ENCODE measurements around the gene CREG2. TPM values are rescaled to one million over a fixed set of nuclear protein-coding genes. Genes with fewer than 3 reads are reported as not detected.

Gene CREG2
- total RNA-seq, 1 experiment from 2014 or later = 0.21 TPM

DNA sequence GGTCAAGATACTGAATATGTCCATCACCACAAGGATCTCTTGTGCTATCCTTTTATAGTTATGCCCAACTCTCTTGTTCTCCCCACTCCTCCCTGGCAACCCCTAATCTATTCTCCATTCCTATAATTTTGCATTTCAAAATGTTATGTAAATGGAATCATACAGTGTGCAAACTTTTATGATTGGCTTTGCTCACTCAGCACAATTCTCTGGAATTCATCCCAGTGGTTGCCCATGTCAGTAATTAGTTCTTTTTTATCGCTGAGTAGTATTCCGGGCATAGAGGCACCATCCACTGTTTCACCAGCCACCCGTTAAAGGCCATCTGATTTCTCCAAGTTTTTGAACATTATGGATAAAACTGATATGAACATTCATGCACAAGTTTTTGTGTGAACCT, 40.4 kb downstream of the CREG2 start:
- CTCF ChIA-PET = no interaction called here
- in situ Hi-C loops (cut with HindIII; ENCODE audit: low pct_unique_long_range_greater_than_20kb, low sequenced_read_pairs) = no loop called here
- Histone ChIP-seq H3K4me3 (ENCODE audit: low read depth in 2 of 2, low read length in 2 of 2) (no peak overlapping the region), H3K36me3 (ENCODE audit: control insufficient read depth, insufficient read depth, low read length) (no peaks in the 10 kb centered on the region), H3K27ac (ENCODE audit: low read length) (no peak overlapping the region), H3K4me1 (ENCODE audit: control insufficient read depth, insufficient read depth, low read length) (no peaks in the 10 kb centered on the region), H3K27me3 (ENCODE audit: control insufficient read depth, insufficient read depth, low read length) (no peaks in the 10 kb centered on the region), H3K9me3 (ENCODE audit: control insufficient read depth, insufficient read depth, low read depth, low read length) (no peaks in the 10 kb centered on the region)
- POLR2A ChIA-PET = no interaction called here
- TF ChIP-seq REST (IDR thresholded peaks at IDR 0.05; ENCODE audit: insufficient read depth in 1 of 2, low read depth in 2 of 2, low read length in 1 of 2) (no peak), SIN3A (IDR thresholded peaks at IDR 0.05; ENCODE audit: borderline replicate concordance, insufficient read depth, low read depth, low read length) (no peak), POLR2AphosphoS5 (IDR thresholded peaks at IDR 0.05; ENCODE audit: low read depth, low read length) (no peak), TCF7L2 (IDR thresholded peaks at IDR 0.05; ENCODE audit: low read depth, low read length) (no peak)
- TF ChIP-seq, protein P1, sequence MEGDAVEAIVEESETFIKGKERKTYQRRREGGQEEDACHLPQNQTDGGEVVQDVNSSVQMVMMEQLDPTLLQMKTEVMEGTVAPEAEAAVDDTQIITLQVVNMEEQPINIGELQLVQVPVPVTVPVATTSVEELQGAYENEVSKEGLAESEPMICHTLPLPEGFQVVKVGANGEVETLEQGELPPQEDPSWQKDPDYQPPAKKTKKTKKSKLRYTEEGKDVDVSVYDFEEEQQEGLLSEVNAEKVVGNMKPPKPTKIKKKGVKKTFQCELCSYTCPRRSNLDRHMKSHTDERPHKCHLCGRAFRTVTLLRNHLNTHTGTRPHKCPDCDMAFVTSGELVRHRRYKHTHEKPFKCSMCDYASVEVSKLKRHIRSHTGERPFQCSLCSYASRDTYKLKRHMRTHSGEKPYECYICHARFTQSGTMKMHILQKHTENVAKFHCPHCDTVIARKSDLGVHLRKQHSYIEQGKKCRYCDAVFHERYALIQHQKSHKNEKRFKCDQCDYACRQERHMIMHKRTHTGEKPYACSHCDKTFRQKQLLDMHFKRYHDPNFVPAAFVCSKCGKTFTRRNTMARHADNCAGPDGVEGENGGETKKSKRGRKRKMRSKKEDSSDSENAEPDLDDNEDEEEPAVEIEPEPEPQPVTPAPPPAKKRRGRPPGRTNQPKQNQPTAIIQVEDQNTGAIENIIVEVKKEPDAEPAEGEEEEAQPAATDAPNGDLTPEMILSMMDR (IDR thresholded peaks at IDR 0.05) = no peak
- DNase-seq (ENCODE audit: low read depth, low spot score) (no peak), ATAC-seq (no peak)
- no TSS peak for BruUV-seq (replicated peaks)
- intact Hi-C loops (cut with micrococcal nuclease; ENCODE audit: unreplicated experiment) = loop anchor here (5.0 kb wide), 1 partner anchor 40 kb away; the partner anchor contains the start of gene CREG2

GRCh38 chr2:101344137-101344536, 43.2 kb downstream of the CREG2 start:
- TF ChIP-seq POLR2AphosphoS5 (IDR thresholded peaks at IDR 0.05; ENCODE audit: low read depth, low read length) = no peak
- no peak for TF ChIP-seq REST (IDR thresholded peaks at IDR 0.05; ENCODE audit: insufficient read depth in 1 of 2, low read depth in 2 of 2, low read length in 1 of 2)
- TF ChIP-seq, protein P1 (IDR thresholded peaks at IDR 0.05) = no peak
- no peak for TF ChIP-seq SIN3A (IDR thresholded peaks at IDR 0.05; ENCODE audit: borderline replicate concordance, insufficient read depth, low read depth, low read length)
- TF ChIP-seq TCF7L2 (IDR thresholded peaks at IDR 0.05; ENCODE audit: low read depth, low read length) = no peak
- ChIA-PET POLR2A (no interaction called here), CTCF (no interaction called here)
- intact Hi-C loops (cut with micrococcal nuclease; ENCODE audit: unreplicated experiment) (no loop called here), in situ Hi-C loops (cut with HindIII; ENCODE audit: low pct_unique_long_range_greater_than_20kb, low sequenced_read_pairs) (no loop called here)
- no peak for ATAC-seq
- BruUV-seq (replicated peaks) = no TSS peak
- H3K27me3 ChIP-seq (ENCODE audit: control insufficient read depth, insufficient read depth, low read length) = no peaks in the 10 kb centered on the region
- H3K36me3 ChIP-seq (ENCODE audit: control insufficient read depth, insufficient read depth, low read length) = no peaks in the 10 kb centered on the region
- no peaks in the 10 kb centered on the region; the same call in 1 of the 2 replicates for H3K4me1 ChIP-seq (ENCODE audit: control insufficient read depth, insufficient read depth, low read length)
- no peaks in the 10 kb centered on the region for H3K9me3 ChIP-seq (ENCODE audit: control insufficient read depth, insufficient read depth, low read depth, low read length)
- no peak for DNase-seq (ENCODE audit: low read depth, low spot score)
- no peak overlapping the region for H3K4me3 ChIP-seq (ENCODE audit: low read depth in 2 of 2, low read length in 2 of 2)
- no peak overlapping the region for H3K27ac ChIP-seq (ENCODE audit: low read length)
